ENCODE results near the gene WT1. TPM values are rescaled to one million over a fixed set of nuclear protein-coding genes. Genes with fewer than 3 reads are reported as not detected.
"Not testable (repeated sequence)": the region's sequence is repeated elsewhere in the genome, so short reads cannot be mapped to it uniquely, and the experiment has no call there.

Gene WT1
- total and polyA plus RNA-seq, 2 donors from 2014 or later = 0.66 to 15.0 TPM

DNA sequence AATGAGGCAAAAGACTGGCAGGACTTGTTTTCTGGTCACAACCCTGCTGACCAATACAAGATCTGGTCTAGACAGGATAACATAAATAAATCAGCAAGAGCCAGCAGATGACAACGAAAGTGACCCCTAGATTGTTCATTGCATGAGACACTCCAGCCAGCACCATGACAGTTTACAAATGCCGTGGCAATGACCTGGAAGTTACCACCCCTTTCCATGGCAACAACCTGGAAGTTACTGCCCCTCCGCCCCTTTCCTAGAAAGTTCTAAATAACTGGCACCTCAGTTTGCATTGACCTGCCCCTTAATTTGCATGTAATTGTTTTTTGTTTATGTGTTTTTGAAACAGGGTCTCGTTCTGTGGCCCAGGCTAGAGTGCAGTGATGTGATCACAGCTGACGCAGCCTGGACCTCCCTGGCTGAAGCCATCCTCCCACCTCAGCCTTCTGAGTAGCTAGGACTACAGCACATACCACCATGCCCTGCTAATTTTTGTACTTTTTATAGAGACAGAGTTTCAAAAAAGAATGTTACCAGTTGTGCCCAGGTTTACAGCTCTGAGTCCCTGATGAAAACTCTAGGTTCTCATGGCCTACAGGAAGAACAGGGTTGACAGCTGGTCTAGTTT is 38.1 kb upstream of the WT1 start:
- no peaks in the 10 kb centered on the region for H3K27me3 ChIP-seq (ENCODE audit: control insufficient read depth, insufficient read depth, low read length)
- H3K9ac ChIP-seq (ENCODE audit: low read length in 3 of 3) = no peak overlapping the region
- H3K4me3 ChIP-seq (ENCODE audit: low read length in 3 of 3) = no peak overlapping the region
- H3K9me3 ChIP-seq (ENCODE audit: control insufficient read depth in 2 of 3, insufficient read depth in 1 of 3, low read length in 3 of 3) = no peaks in the 10 kb centered on the region
- H3K27ac ChIP-seq (ENCODE audit: low read depth in 2 of 2, low read length in 2 of 2) = no peak overlapping the region
- no peaks in the 10 kb centered on the region for H3K4me1 ChIP-seq (ENCODE audit: control insufficient read depth in 2 of 3, insufficient read depth in 2 of 3, low read depth in 1 of 3, low read length in 3 of 3)
- intact Hi-C loops (cut with DNase I) = no loop called here
- TF ChIP-seq, protein P1, sequence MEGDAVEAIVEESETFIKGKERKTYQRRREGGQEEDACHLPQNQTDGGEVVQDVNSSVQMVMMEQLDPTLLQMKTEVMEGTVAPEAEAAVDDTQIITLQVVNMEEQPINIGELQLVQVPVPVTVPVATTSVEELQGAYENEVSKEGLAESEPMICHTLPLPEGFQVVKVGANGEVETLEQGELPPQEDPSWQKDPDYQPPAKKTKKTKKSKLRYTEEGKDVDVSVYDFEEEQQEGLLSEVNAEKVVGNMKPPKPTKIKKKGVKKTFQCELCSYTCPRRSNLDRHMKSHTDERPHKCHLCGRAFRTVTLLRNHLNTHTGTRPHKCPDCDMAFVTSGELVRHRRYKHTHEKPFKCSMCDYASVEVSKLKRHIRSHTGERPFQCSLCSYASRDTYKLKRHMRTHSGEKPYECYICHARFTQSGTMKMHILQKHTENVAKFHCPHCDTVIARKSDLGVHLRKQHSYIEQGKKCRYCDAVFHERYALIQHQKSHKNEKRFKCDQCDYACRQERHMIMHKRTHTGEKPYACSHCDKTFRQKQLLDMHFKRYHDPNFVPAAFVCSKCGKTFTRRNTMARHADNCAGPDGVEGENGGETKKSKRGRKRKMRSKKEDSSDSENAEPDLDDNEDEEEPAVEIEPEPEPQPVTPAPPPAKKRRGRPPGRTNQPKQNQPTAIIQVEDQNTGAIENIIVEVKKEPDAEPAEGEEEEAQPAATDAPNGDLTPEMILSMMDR (IDR thresholded peaks at IDR 0.05; ENCODE audit: borderline replicate concordance, extremely low read depth, insufficient read depth) = no peak
- DNase-seq (no peak), FAIRE-seq (no peak)
- no peaks in the 10 kb centered on the region for H3K36me3 ChIP-seq (ENCODE audit: control insufficient read depth in 2 of 3, insufficient read depth in 3 of 3, low read length in 3 of 3)

GRCh38 chr11:32472226-32472625 is 36.9 kb upstream of the WT1 start:
- no peak overlapping the region for H3K9ac ChIP-seq (ENCODE audit: low read length in 3 of 3)
- no peaks in the 10 kb centered on the region for H3K36me3 ChIP-seq (ENCODE audit: control insufficient read depth in 2 of 3, insufficient read depth in 3 of 3, low read length in 3 of 3)
- H3K9me3 ChIP-seq (ENCODE audit: control insufficient read depth in 2 of 3, insufficient read depth in 1 of 3, low read length in 3 of 3) = no peaks in the 10 kb centered on the region
- intact Hi-C loops (cut with DNase I) = no loop called here
- TF ChIP-seq, protein P1 (IDR thresholded peaks at IDR 0.05; ENCODE audit: borderline replicate concordance, extremely low read depth, insufficient read depth) = no peak
- H3K27me3 ChIP-seq (ENCODE audit: control insufficient read depth, insufficient read depth, low read length) = no peaks in the 10 kb centered on the region
- no peaks in the 10 kb centered on the region for H3K4me1 ChIP-seq (ENCODE audit: control insufficient read depth in 2 of 3, insufficient read depth in 2 of 3, low read depth in 1 of 3, low read length in 3 of 3)
- DNase-seq (peak in 1 of 5 donors; percentile 43), FAIRE-seq (no peak)
- H3K27ac ChIP-seq (ENCODE audit: low read depth in 2 of 2, low read length in 2 of 2) = no peak overlapping the region
- no peak overlapping the region for H3K4me3 ChIP-seq (ENCODE audit: low read length in 3 of 3)

GRCh38 chr11:32471544-32471943 is 36.2 kb upstream of the WT1 start:
- H3K9ac ChIP-seq (ENCODE audit: low read length in 3 of 3); FAIRE-seq; H3K36me3 ChIP-seq (ENCODE audit: control insufficient read depth in 2 of 3, insufficient read depth in 3 of 3, low read length in 3 of 3); H3K4me1 ChIP-seq (ENCODE audit: control insufficient read depth in 2 of 3, insufficient read depth in 2 of 3, low read depth in 1 of 3, low read length in 3 of 3); H3K27me3 ChIP-seq (ENCODE audit: control insufficient read depth, insufficient read depth, low read length); intact Hi-C loops (cut with DNase I); H3K4me3 ChIP-seq (ENCODE audit: low read length in 3 of 3); H3K9me3 ChIP-seq (ENCODE audit: control insufficient read depth in 2 of 3, insufficient read depth in 1 of 3, low read length in 3 of 3); DNase-seq; H3K27ac ChIP-seq (ENCODE audit: low read depth in 2 of 2, low read length in 2 of 2): not testable (repeated sequence)

DNA sequence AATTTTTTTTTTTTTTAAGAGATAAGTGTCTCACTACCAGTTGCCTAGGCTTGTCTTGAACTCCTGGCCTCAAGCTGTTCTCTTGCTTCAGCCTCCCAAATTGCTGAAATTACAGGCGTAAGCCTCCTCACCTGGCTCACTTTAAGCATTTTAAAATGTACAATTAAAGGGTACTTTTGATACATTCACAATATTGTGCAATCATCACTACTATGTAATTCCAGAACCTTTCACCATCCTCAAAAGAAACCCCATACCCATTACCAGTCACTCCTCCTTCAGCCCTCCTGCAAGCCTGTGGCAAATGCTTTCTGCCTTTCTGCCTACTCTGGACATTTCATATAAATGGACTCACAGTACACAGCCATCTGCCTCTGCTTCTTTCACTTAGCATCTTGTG is 34.5 kb upstream of the WT1 start:
- Histone ChIP-seq H3K36me3 (ENCODE audit: control insufficient read depth in 2 of 3, insufficient read depth in 3 of 3, low read length in 3 of 3) (no peaks in the 10 kb centered on the region), H3K27me3 (ENCODE audit: control insufficient read depth, insufficient read depth, low read length) (no peaks in the 10 kb centered on the region), H3K4me1 (ENCODE audit: control insufficient read depth in 2 of 3, insufficient read depth in 2 of 3, low read depth in 1 of 3, low read length in 3 of 3) (peaks cover 0 to 4% (median 0%) of the 10 kb centered on the region in 3 donors), H3K27ac (ENCODE audit: low read depth in 2 of 2, low read length in 2 of 2) (no peak overlapping the region), H3K9ac (ENCODE audit: low read length in 3 of 3) (no peak overlapping the region), H3K9me3 (ENCODE audit: control insufficient read depth in 2 of 3, insufficient read depth in 1 of 3, low read length in 3 of 3) (no peaks in the 10 kb centered on the region), H3K4me3 (ENCODE audit: low read length in 3 of 3) (no peak overlapping the region)
- intact Hi-C loops (cut with DNase I) = no loop called here
- peak in 1 of 5 donors; percentile 2 for DNase-seq
- TF ChIP-seq, protein P1 (IDR thresholded peaks at IDR 0.05; ENCODE audit: borderline replicate concordance, extremely low read depth, insufficient read depth) = no peak
- FAIRE-seq = no peak
